Ascending aorta (tissue), 2 donors: Measurements from ENCODE around the gene MICU1. TPM values are rescaled to one million over a fixed set of nuclear protein-coding genes. Genes with fewer than 3 reads are reported as not detected.

Experiments used
- DNase-seq, 2 donors: peaks; one replicate each; pipeline ENCODE4 v3.0.0-alpha.2; 2019; ENCODE audit warnings: low spot score in 2 of 2
- H3K27ac ChIP-seq, 2 donors: fragments of 200-600 bp; sonication (generic); one replicate each; pipeline ENCODE4 v1.5.1; 2016 to 2017; ENCODE audit warnings: mild to moderate bottlenecking in 1 of 2
- H3K27me3 ChIP-seq: fragments of 200-600 bp; sonication (generic); one replicate; pipeline ENCODE4 v1.5.1; 2017
- H3K36me3 ChIP-seq, 2 donors: fragments of 200-600 bp; sonication (generic); one replicate each; pipeline ENCODE4 v1.5.1; 2016
- H3K4me1 ChIP-seq, 2 donors: fragments of 200-600 bp; sonication (generic); one replicate each; pipeline ENCODE4 v1.5.1; 2016 to 2017; ENCODE audit warnings: mild to moderate bottlenecking in 1 of 2
- H3K4me3 ChIP-seq, 2 donors: fragments of 200-600 bp; sonication (generic); one replicate each; pipeline ENCODE4 v1.5.1; 2016 to 2017; ENCODE audit warnings: mild to moderate bottlenecking in 1 of 2
- H3K9me3 ChIP-seq, 2 donors: fragments of 200-600 bp; sonication (generic); one replicate each; pipeline ENCODE4 v1.5.1; 2016
- CTCF ChIP-seq, 3 experiments: fragments of 200-600 bp in 2 of 3; fragments of 450-650 bp in 1 of 3; sonication (generic) in 2 of 3; IDR thresholded peaks; one replicate each; pipeline ENCODE4 v1.5.1; 2016 to 2019; ENCODE audit warnings: antibody characterized with exemption in 3 of 3, mild to moderate bottlenecking in 1 of 3, moderate library complexity in 1 of 3
- intact Hi-C: fragments of 100-400 bp; cut with DNase I; formaldehyde crosslinking; loops from one replicate; pipeline ENCODE4 v1.15.1; 2023
- total RNA-seq: library from RNA; depleted of rRNA; stranded (reverse); fragments of >200 nt; gene quantifications from one replicate; pipeline ENCODE4 v1.1.0, GENCODE V29; 2016

Gene MICU1
- total RNA-seq, 1 donor from 2014 or later, result 18.9 TPM

- Histone ChIP-seq H3K9me3 (no peaks in the 10 kb centered on the region), H3K4me3 (no peak overlapping the region), H3K4me1 (peaks cover 0 to 3% of the 10 kb centered on the region in 2 donors), H3K36me3 (peaks cover 11 to 17% of the 10 kb centered on the region in 2 donors), H3K27me3 (no peaks in the 10 kb centered on the region), H3K27ac (peak overlapping the region; percentile 67 to 74)
- no peak for DNase-seq
- TF ChIP-seq CTCF (IDR thresholded peaks at IDR 0.05), result no peak
- intact Hi-C loops, result loop anchor here (2.0 to 5.0 kb wide), 3 partner anchors 470 to 697 kb away; no protein-coding TSS in a partner anchor
Observed at GRCh38 chr10:72365106-72365895, 260.6 kb downstream of the MICU1 start.

DNA sequence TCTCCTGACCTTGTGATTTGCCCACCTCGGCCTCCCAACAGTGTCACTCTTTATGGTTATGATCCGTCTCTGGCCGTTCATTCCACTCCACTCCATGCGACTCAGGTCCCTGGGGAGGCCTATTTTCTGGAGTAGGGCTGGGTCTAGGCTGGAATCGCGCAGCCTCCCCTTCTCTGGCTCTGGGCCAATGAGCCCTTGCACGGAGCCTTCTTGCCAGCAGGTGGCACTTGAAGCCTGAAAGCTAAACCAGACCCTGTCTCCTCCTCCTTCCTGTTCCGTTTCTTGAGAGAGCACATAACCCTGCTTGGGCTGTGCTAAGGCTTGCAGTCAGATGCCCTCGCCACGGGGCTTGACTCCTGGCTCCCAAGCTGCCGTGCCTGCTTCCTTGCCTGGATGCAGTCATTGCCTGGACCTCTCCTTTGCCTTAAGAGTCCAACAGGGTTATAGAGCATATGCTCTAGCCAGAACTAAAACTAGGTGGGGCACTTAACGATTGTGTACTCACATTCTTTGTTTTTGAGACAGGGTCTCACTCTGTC, 261.6 kb downstream of the MICU1 start:
- TF ChIP-seq CTCF (IDR thresholded peaks at IDR 0.05), result peak; percentile 85 to 94 (median 92)
- Histone ChIP-seq H3K27ac (peak overlapping the region; percentile 67 to 74), H3K4me1 (peaks cover 0 to 3% of the 10 kb centered on the region in 2 donors), H3K9me3 (no peaks in the 10 kb centered on the region), H3K36me3 (peaks cover 11 to 17% of the 10 kb centered on the region in 2 donors), H3K4me3 (peak overlapping the region; percentile 3 to 47), H3K27me3 (no peaks in the 10 kb centered on the region)
- DNase-seq, result peak; percentile 68 to 97
- intact Hi-C loops, result loop anchor here (1.0 to 5.0 kb wide), 4 partner anchors 261 to 510 kb away; partner anchors contain the start of gene MCU

DNA sequence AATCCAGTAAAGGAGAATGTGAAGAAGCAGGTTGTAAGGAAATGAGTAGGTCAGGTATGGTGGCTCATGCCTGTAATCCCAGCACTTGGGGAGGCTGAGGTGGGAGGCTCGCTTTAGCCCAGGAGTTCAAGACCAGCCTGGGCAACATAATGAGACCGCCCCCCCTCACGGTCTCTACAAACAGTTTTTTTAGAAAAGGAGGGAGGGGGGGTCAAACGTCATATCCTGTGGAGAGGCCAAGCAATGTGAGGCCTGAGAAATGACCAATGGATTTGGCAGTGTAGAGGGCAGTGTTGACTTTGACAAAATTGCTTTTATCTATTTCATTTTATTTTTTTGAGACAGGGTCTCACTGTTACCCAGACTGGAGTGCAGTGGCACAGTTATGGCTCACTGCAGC, 268.9 kb downstream of the MICU1 start:
- intact Hi-C loops, result loop anchor here (10.0 kb wide), 1 partner anchor 808 kb away; the partner anchor contains the start of genes ECD and FAM149B1
- Histone ChIP-seq H3K9me3 (no peaks in the 10 kb centered on the region), H3K36me3 (peaks cover 0 to 8% of the 10 kb centered on the region in 2 donors), H3K4me1 (peaks cover 10 to 14% of the 10 kb centered on the region in 2 donors), H3K27me3 (no peaks in the 10 kb centered on the region), H3K4me3 (no peak overlapping the region), H3K27ac (no peak overlapping the region)
- no peak for TF ChIP-seq CTCF (IDR thresholded peaks at IDR 0.05)
- DNase-seq, result no peak

- H3K27ac ChIP-seq, result no peak overlapping the region
- H3K9me3 ChIP-seq, result no peaks in the 10 kb centered on the region
- H3K36me3 ChIP-seq, result peaks cover 0 to 8% of the 10 kb centered on the region in 2 donors
- H3K27me3 ChIP-seq, result no peaks in the 10 kb centered on the region
- TF ChIP-seq CTCF (IDR thresholded peaks at IDR 0.05), result no peak
- intact Hi-C loops, result loop anchor here (10.0 kb wide), 1 partner anchor 809 kb away; the partner anchor contains the start of genes ECD and FAM149B1
- no peak overlapping the region for H3K4me3 ChIP-seq
- H3K4me1 ChIP-seq, result peaks cover 10 to 14% of the 10 kb centered on the region in 2 donors
- no peak for DNase-seq
Observed at GRCh38 chr10:72356115-72356514, 269.8 kb downstream of the MICU1 start.

DNA sequence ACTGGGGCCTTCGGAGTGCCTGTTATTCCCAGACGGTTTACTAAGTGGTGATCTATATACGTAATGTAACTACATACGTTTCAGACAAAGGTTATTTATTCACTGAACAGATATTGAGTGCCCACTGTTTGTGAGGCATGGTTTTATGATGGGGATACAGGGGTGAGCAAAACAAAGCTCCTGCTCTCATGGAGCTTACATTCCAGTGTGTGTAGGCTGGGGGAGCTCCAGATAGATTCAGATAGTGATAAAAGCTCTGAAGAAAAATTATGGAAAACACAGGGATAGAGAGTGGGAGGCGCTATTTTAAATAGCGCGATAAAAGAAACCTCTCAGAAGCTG, 270.7 kb downstream of the MICU1 start:
- TF ChIP-seq CTCF (IDR thresholded peaks at IDR 0.05), result no peak
- intact Hi-C loops, result loop anchor here (10.0 kb wide), 1 partner anchor 810 kb away; the partner anchor contains the start of genes ECD and FAM149B1
- Histone ChIP-seq H3K27ac (peak overlapping the region; percentile 98), H3K4me3 (peak overlapping the region; percentile 96), H3K9me3 (no peaks in the 10 kb centered on the region), H3K4me1 (peaks cover 10 to 14% of the 10 kb centered on the region in 2 donors), H3K36me3 (peaks cover 0 to 16% of the 10 kb centered on the region in 2 donors), H3K27me3 (no peaks in the 10 kb centered on the region)
- DNase-seq, result no peak
